ENCODE measurements around the gene POR.

Gene POR

DNA sequence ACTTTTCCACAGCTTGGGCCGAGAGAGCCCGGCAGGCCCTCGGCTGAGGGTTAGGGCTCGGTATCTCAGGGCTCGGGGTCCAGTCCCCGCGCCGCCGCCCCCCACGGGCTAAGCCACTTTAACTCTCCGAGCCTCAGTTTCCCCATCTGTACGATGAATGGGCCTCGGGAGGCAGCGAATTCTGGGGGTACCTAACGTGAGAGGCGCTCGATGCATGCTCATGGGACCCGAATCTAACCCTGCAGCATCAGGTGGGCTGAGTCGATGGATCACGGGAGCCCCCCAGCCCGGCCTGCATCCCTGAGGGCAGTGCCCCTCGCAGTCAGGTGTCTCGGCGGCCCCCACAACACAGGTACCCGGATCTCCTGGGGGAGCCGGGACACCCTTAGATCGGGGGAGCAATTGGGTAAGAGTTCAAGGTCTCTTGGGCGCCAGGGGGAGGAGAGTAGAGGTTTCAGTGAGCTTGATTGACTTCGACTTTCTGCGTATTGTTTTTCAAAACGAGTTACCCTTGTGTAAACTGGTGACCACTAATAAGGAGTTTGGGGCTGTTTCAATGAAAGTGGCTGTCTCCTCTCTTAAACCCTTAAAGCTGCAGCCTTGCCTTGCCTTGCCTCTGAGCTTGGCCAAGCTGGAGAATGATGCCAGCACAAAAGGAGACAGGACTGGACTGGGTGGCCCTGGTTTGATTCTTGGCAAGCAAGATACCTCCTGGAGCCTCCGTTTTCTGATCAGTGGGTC is 631 bp downstream of the POR start:
- DNase-seq (ENCODE audit: low read depth in 1 of 2, low spot score in 1 of 2): no peak

GRCh38 chr7:75916259-75916658 is 1.3 kb downstream of the POR start:
- no peak for DNase-seq (ENCODE audit: low read depth in 1 of 2, low spot score in 1 of 2)

- no peak for DNase-seq (ENCODE audit: low read depth in 1 of 2, low spot score in 1 of 2)
Observed at GRCh38 chr7:75916685-75917634, 2.0 kb downstream of the POR start.

DNA sequence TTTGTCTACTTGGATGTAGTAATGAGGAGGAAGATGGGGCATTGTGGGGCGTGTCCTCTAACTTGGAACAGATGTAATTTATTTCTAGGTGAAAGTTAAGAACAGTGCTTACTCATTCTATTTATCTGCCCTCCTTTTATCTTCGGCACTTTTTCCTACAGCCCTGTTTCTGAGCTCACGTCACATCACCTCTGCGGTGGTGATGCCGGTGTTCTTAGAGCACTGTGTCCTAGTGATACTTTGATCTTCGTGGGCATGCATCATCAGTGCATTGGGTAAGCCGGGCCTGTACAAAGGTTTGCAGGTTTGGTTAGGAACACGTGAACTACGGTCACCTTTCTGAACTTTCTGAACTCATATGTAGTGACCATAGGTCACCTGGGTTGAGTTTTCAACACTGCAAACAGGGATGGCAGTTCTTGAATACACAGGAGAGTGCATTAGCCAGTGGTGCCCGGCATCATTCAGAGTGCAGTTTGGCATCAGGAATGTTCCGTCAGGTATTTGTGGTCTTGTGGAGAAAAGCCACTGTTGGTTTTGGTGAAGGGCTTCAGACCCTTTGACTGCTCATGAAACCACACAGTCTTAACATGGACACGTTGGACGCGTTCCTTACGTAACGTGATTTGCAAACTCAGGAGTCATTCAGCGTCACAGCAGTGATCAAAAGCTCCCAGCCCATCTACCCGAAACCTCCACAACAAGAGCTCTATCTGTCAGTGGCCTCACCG is 5.6 kb downstream of the POR start:
- no peak for DNase-seq (ENCODE audit: low read depth in 1 of 2, low spot score in 1 of 2)

DNA sequence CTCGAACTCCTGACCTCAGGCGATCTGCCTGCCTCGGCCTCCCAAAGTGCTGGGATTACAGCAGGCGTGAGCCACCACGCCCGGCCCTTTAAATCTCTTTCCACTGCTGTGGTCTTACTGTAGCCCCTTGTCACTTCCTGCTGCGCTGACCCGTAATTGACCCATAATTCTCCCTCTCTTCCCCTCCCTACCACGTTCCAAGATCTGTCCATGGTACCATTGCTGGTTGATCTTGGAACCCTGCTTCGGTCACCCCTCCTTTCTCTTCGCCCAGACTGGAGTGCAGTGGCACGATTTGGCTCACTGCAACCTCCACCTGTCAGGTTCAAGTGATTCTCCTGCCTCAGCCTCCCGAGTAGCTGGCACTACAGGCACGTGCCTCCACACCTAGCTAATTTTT is 6.5 kb downstream of the POR start:
- DNase-seq (ENCODE audit: low read depth in 1 of 2, low spot score in 1 of 2): no peak

- no peak for DNase-seq (ENCODE audit: low read depth in 1 of 2, low spot score in 1 of 2)
Observed at GRCh38 chr7:75922966-75923603, 8.1 kb downstream of the POR start.

- DNase-seq (ENCODE audit: low read depth in 1 of 2, low spot score in 1 of 2): no peak
Observed at GRCh38 chr7:75924256-75924655, 9.3 kb downstream of the POR start.

DNA sequence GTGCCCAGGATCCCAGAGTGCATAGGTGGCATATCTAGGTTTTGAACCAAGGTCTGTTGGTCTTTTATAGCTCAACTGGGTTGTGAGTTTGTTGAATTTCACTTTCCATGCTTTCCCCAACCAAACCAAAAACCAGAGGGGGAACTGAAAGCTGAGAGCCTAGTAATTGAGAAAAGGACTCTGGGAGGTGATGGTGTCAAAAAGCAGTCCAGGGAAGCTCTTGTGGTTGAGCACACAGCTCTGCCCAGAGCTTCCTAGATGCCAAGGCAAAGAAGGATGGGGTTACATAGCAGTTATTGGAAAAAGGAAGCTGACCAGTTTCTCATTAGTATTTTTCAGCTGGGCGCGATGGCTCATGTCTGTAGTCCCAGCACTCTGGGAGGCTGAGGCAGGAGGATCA is 9.9 kb downstream of the POR start:
- no peak for DNase-seq (ENCODE audit: low read depth in 1 of 2, low spot score in 1 of 2)

- DNase-seq (ENCODE audit: low read depth in 1 of 2, low spot score in 1 of 2): no peak
Observed at GRCh38 chr7:75925717-75926435, 10.9 kb downstream of the POR start.

DNA sequence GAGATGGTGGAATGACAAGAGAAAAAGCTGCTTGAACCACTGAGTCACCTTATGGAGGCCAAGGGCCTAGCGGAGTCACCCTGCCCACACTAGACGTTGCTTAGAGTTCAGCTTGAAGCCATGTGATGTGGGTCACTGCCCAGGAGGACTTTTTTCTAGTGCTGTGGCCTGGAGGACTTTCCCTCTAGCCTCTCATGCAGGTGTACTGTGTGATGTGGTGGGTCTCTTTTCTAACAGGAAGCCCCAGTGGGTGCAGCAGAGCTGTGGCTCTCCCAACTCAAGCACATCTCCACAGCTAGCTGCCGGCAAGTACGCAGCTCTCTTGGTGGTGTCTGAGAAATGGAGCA is 13.6 kb downstream of the POR start:
- DNase-seq (ENCODE audit: low read depth in 1 of 2, low spot score in 1 of 2): no peak

DNA sequence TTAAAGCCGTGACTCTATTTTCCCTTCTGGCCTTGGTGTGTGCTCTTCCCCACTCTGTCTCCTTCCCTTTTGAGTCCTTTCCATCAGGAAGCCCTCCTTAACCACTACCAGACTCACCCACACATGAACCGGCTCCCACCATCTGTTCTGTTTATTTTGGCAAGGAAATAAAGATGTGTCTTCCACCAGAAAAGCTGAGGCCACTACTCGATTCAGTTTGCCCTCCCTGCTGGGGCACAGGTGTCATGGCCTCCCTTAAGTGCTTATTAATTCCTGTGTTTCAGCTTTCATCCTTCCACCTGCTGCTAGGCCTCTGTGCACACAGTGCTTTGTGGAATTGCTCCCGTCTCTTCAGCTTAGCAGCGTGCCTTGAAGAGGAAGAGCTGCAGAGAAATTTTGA is 16.7 kb downstream of the POR start:
- no peak for DNase-seq (ENCODE audit: low read depth in 1 of 2, low spot score in 1 of 2)

DNA sequence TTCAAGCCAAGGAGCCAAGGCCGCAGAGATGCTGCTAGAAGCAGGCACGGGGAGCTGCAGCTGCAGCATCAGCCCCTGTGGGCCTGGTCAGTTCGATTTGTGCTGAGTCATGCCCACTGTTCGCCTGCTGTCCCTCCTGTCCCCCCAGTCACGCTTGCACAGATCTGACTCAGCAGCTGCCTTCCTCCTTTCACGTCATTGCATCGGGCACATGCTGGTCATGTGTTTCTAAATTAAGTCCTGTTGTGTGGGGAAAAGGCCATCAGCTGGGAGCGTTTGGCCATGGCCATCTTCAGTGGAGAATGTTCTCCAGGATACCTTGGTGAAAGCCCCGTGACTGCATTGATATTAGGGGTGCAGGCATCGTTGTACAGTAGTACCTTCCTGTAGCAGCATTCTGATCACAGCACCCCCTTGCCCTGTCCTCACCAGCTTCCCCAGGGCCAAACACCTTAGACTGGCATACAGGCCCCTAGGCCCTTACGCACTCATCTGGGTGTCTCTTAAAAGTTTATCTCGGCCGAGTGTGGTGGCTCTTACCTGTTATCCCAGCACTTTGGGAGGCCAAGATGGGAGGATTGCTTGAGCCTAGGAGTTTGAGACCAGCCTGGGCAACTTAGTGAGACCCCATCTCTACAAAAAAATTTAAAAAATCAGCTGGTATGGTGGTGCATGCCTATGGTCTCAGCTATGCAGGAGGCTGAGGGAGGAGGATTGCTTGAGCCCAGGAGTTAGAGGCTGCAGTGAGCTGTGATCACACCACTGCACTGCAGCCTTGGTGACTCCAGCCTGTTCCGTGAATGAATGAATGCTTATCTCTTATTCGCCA is 23.2 kb downstream of the POR start:
- DNase-seq (ENCODE audit: low read depth in 1 of 2, low spot score in 1 of 2): no peak

DNA sequence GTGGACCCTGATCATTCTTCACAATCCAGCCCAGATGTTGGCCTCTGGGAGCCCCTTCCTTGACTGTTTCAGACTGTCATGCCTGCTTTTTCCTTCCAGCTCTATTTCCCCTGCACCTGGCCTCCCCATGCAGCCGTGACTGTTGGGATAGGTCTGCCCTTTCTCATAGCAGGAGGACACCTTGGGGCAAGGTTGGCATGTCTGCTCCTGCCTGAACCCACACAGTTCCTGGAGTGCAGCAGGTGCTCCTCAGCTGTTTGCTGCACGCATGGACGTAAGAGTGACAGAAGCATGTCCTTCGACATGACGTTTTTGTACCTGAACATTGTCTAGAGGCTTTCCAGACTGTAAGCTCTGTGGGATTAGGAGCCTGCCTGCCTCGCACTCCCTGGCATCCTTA is 24.0 kb downstream of the POR start:
- no peak for DNase-seq (ENCODE audit: low read depth in 1 of 2, low spot score in 1 of 2)

DNA sequence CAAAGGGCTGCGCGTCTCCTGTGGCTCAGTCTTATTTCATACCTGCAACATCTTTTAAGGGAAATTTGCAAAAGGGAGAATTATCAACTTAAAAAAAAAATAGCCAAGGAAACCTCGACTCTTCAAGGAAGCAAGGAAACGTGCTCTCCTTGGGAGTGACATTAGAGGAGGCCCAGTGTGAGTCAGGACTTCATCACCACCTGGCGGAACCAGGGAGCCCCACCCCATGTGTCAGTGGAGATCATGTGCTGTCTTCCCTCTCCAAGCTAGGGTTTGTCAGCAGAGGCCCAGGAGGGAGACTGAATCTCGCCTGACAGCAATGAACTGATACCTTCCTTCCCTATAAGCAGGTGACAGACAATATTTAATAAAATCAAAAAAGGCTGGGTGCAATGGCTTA is 28.9 kb downstream of the POR start:
- DNase-seq (ENCODE audit: low read depth in 1 of 2, low spot score in 1 of 2): no peak

DNA sequence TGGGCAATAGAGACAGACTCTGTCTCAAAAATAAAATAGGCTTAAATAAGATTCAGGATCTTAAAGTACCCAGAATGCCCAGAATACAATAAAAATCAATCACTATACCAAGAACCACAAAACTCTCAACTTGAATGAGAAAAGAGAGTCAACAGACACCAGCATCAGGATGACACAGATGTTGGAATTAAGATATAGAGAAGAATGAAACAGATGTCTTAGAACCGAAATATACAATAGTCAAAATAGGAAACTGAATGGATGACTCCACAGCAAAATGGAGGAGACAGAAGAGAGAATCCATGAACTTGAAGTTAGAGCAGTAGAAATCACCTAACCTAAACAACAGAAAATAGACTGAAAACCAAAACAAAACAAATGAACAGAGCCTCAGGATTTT is 29.6 kb downstream of the POR start:
- DNase-seq (ENCODE audit: low read depth in 1 of 2, low spot score in 1 of 2): no peak

- no peak for DNase-seq (ENCODE audit: low read depth in 1 of 2, low spot score in 1 of 2)
Observed at GRCh38 chr7:75945297-75946168, 30.6 kb downstream of the POR start.

- no peak for DNase-seq (ENCODE audit: low read depth in 1 of 2, low spot score in 1 of 2)
Observed at GRCh38 chr7:75946207-75946855, 31.4 kb downstream of the POR start.

- no peak for DNase-seq (ENCODE audit: low read depth in 1 of 2, low spot score in 1 of 2)
Observed at GRCh38 chr7:75948179-75948578, 33.2 kb downstream of the POR start.

Measured in activated T-helper 1 cell treated with anti-CD3 and anti-CD28 coated beads, Interleukin-2, amount 50 U/mL, for 16 hours (primary cell).